CD4-positive, alpha-beta T cell (primary cell): Measurements from ENCODE around the gene GRIK5. TPM values are rescaled to one million over a fixed set of nuclear protein-coding genes. Genes with fewer than 3 reads are reported as not detected.

Experiments
- ATAC-seq: fragments of 200-7000 bp; cut with Tn5 transposase; one replicate; pipeline ENCODE4 v1.10.0; 2022; ENCODE audit warnings: mild to moderate bottlenecking; ENCODE audit not compliant: poor library complexity
- CTCF ChIA-PET: fragments of 350-600 bp; sonication (Branson Sonifier 250); formaldehyde crosslinking; loops from one replicate; lab custom pipeline; 2021; ENCODE audit warnings: antibody characterized with exemption, inconsistent platforms; lab: Charles Lee
- POLR2A ChIA-PET: fragments of 350-600 bp; sonication (Branson Sonifier 250); formaldehyde crosslinking; loops from one replicate; lab custom pipeline; 2021; ENCODE audit warnings: antibody characterized with exemption, inconsistent platforms; lab: Charles Lee
- DNase-seq, 14 experiments: peaks; one replicate each; pipeline ENCODE4 v3.0.0-alpha.2; 2013 to 2020; ENCODE audit warnings: mixed read lengths in 2 of 14
- H3K27ac ChIP-seq, 2 donors: one replicate each; pipeline versions ENCODE4 v1.5.1 to v1.7.0; 2013; ENCODE audit warnings: low read length in 2 of 2, low read depth in 1 of 2, mild to moderate bottlenecking in 1 of 2
- H3K27me3 ChIP-seq, 2 experiments: 1 replicate in 1 of 2; 2 replicates in 1 of 2; pipeline versions ENCODE4 v1.6.1 to v1.7.0; 2013; ENCODE audit warnings: low read length in 2 of 2, control low read depth in 1 of 2, mild to moderate bottlenecking in 1 of 2, moderate library complexity in 1 of 2; ENCODE audit not compliant: insufficient read depth in 2 of 2, control insufficient read depth in 1 of 2
- H3K36me3 ChIP-seq: one replicate; pipeline ENCODE4 v1.6.1; 2013; ENCODE audit warnings: low read length, control low read depth; ENCODE audit not compliant: insufficient read depth
- H3K4me1 ChIP-seq: one replicate; pipeline ENCODE4 v1.6.1; 2013; ENCODE audit warnings: low read length, control low read depth; ENCODE audit not compliant: insufficient read depth
- H3K4me3 ChIP-seq: one replicate; pipeline ENCODE4 v1.5.1; 2013; ENCODE audit warnings: mild to moderate bottlenecking, low read length, moderate library complexity
- H3K9me3 ChIP-seq, 2 experiments: 1 replicate in 1 of 2; 2 replicates in 1 of 2; pipeline versions ENCODE4 v1.6.1 to v1.7.0; 2013; ENCODE audit warnings: low read length in 2 of 2, mild to moderate bottlenecking in 2 of 2, control low read depth in 1 of 2, moderate library complexity in 1 of 2; ENCODE audit not compliant: control insufficient read depth in 1 of 2, insufficient read depth in 1 of 2
- H3K27ac Mint-ChIP-seq: one replicate; pipeline ENCODE4 v1.8.0; 2020; ENCODE audit warnings: mixed read lengths
- H3K27me3 Mint-ChIP-seq: one replicate; pipeline ENCODE4 v1.8.0; 2021; ENCODE audit warnings: mixed read lengths
- H3K36me3 Mint-ChIP-seq: one replicate; pipeline ENCODE4 v1.8.0; 2021; ENCODE audit warnings: low read depth, mixed read lengths
- H3K4me1 Mint-ChIP-seq: one replicate; pipeline ENCODE4 v1.8.0; 2021; ENCODE audit warnings: low read depth, mixed read lengths
- H3K4me3 Mint-ChIP-seq: one replicate; pipeline ENCODE4 v1.8.0; 2020; ENCODE audit warnings: mild to moderate bottlenecking, mixed read lengths
- H3K9me3 Mint-ChIP-seq: one replicate; pipeline ENCODE4 v1.8.0; 2020; ENCODE audit warnings: mixed read lengths
- CTCF ChIP-seq: fragments of 200-600 bp; IDR thresholded peaks from one replicate; pipeline ENCODE4 v1.8.0; 2022; ENCODE audit warnings: antibody characterized with exemption, mild to moderate bottlenecking
- intact Hi-C, 2 experiments: fragments of 100-400 bp; cut with DNase I in 1 of 2; cut with micrococcal nuclease in 1 of 2; formaldehyde crosslinking; loops; one replicate each; pipeline versions ENCODE4 v1.15.1 to v1.9.0; 2023 to 2025; cut with DNase I, micrococcal nuclease
- total RNA-seq, 174 experiments: library from RNA in 2 of 174; stranded (reverse) in 2 of 174; gene quantifications; one replicate each; pipeline ENCODE4 v1.2.3 and lab custom pipeline; 2021 to 2026

GRIK5 gene
- total RNA-seq, 2 experiments from 2014 or later, result 0.66 to 0.75 TPM

- TF ChIP-seq CTCF, result no peak
- DNase-seq (no peak), ATAC-seq (no peak)
- ChIA-PET POLR2A (no interaction called here), CTCF (no interaction called here)
- no peaks in the 10 kb centered on the region for H3K9me3 ChIP-seq
- H3K4me1 ChIP-seq, result no peaks in the 10 kb centered on the region
- no peaks in the 10 kb centered on the region for H3K4me1 Mint-ChIP-seq
- H3K27ac Mint-ChIP-seq, result no peak overlapping the region
- no peak overlapping the region for H3K4me3 Mint-ChIP-seq
- H3K27ac ChIP-seq, result no peak overlapping the region
- H3K27me3 Mint-ChIP-seq, result peaks cover 5% of the 10 kb centered on the region
- intact Hi-C loops, result no loop called here
- H3K4me3 ChIP-seq, result no peak overlapping the region
- H3K36me3 Mint-ChIP-seq, result no peaks in the 10 kb centered on the region
- H3K36me3 ChIP-seq, result no peaks in the 10 kb centered on the region
- H3K27me3 ChIP-seq, result no peaks in the 10 kb centered on the region
- no peaks in the 10 kb centered on the region for H3K9me3 Mint-ChIP-seq
These were observed 12.2 kb downstream of the GRIK5 start for GRCh38 chr19:42057846-42058245.

GRCh38 chr19:42054205-42054604 lies 15.8 kb downstream of the GRIK5 start:
- no peak overlapping the region for H3K4me3 Mint-ChIP-seq
- POLR2A ChIA-PET, result no interaction called here
- H3K4me1 ChIP-seq, result peaks cover 2% of the 10 kb centered on the region

GRCh38 chr19:42053037-42053935 lies 16.7 kb downstream of the GRIK5 start:
- Histone ChIP-seq H3K4me1 (peaks cover 2% of the 10 kb centered on the region), H3K4me3 (no peak overlapping the region), H3K36me3 (no peaks in the 10 kb centered on the region), H3K27ac (no peak overlapping the region), H3K9me3 (no peaks in the 10 kb centered on the region), H3K27me3 (no peaks in the 10 kb centered on the region)
- intact Hi-C loops, result no loop called here
- H3K36me3 Mint-ChIP-seq, result no peaks in the 10 kb centered on the region
- ChIA-PET POLR2A (no interaction called here), CTCF (no interaction called here)
- H3K4me3 Mint-ChIP-seq, result no peak overlapping the region
- H3K9me3 Mint-ChIP-seq, result no peaks in the 10 kb centered on the region
- DNase-seq, result no peak
- TF ChIP-seq CTCF, result no peak
- no peak for ATAC-seq
- no peaks in the 10 kb centered on the region for H3K27me3 Mint-ChIP-seq
- no peaks in the 10 kb centered on the region for H3K4me1 Mint-ChIP-seq
- no peak overlapping the region for H3K27ac Mint-ChIP-seq

More at GRCh38 chr19:42054205-42054604, 15.8 kb downstream of the GRIK5 start:
- DNase-seq (no peak), ATAC-seq (no peak)
- Mint-ChIP-seq H3K27ac (no peak overlapping the region), H3K4me1 (no peaks in the 10 kb centered on the region), H3K27me3 (no peaks in the 10 kb centered on the region), H3K9me3 (no peaks in the 10 kb centered on the region), H3K36me3 (no peaks in the 10 kb centered on the region)
- CTCF ChIA-PET, result no interaction called here
- no peak overlapping the region for H3K27ac ChIP-seq
- H3K36me3 ChIP-seq, result no peaks in the 10 kb centered on the region
- no peaks in the 10 kb centered on the region for H3K9me3 ChIP-seq
- H3K27me3 ChIP-seq, result no peaks in the 10 kb centered on the region
- TF ChIP-seq CTCF, result no peak
- intact Hi-C loops, result no loop called here
- no peak overlapping the region for H3K4me3 ChIP-seq
